ENCODE measurements around the gene ZC3H18. TPM values are rescaled to one million over a fixed set of nuclear protein-coding genes. Genes with fewer than 3 reads are reported as not detected.

The ZC3H18 gene
- total RNA-seq, 1 donor from 2014 or later = 48.9 TPM

GRCh38 chr16:88613293-88613692, 43.1 kb downstream of the ZC3H18 start:
- TF ChIP-seq, protein P1, sequence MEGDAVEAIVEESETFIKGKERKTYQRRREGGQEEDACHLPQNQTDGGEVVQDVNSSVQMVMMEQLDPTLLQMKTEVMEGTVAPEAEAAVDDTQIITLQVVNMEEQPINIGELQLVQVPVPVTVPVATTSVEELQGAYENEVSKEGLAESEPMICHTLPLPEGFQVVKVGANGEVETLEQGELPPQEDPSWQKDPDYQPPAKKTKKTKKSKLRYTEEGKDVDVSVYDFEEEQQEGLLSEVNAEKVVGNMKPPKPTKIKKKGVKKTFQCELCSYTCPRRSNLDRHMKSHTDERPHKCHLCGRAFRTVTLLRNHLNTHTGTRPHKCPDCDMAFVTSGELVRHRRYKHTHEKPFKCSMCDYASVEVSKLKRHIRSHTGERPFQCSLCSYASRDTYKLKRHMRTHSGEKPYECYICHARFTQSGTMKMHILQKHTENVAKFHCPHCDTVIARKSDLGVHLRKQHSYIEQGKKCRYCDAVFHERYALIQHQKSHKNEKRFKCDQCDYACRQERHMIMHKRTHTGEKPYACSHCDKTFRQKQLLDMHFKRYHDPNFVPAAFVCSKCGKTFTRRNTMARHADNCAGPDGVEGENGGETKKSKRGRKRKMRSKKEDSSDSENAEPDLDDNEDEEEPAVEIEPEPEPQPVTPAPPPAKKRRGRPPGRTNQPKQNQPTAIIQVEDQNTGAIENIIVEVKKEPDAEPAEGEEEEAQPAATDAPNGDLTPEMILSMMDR (IDR thresholded peaks at IDR 0.05; ENCODE audit: partially characterized antibody, unreplicated experiment) = no peak
- no peak for DNase-seq
- H3K27me3 Mint-ChIP-seq (ENCODE audit: unreplicated experiment) = peaks cover 10% of the 10 kb centered on the region
- H3K27ac Mint-ChIP-seq (ENCODE audit: unreplicated experiment) = no peak overlapping the region
- H3K9me3 Mint-ChIP-seq (ENCODE audit: unreplicated experiment) = peaks cover 14% of the 10 kb centered on the region
- peak overlapping the region; percentile 39 for H3K4me3 Mint-ChIP-seq (ENCODE audit: unreplicated experiment)
- H3K36me3 Mint-ChIP-seq (ENCODE audit: unreplicated experiment) = no peaks in the 10 kb centered on the region
- peaks cover 61% of the 10 kb centered on the region for H3K4me1 Mint-ChIP-seq (ENCODE audit: low read depth, unreplicated experiment)

GRCh38 chr16:88613911-88614817, 44.0 kb downstream of the ZC3H18 start:
- peak overlapping the region; percentile 61 for H3K4me3 Mint-ChIP-seq (ENCODE audit: unreplicated experiment)
- no peaks in the 10 kb centered on the region for H3K36me3 Mint-ChIP-seq (ENCODE audit: unreplicated experiment)
- H3K9me3 Mint-ChIP-seq (ENCODE audit: unreplicated experiment) = peaks cover 12% of the 10 kb centered on the region
- H3K27me3 Mint-ChIP-seq (ENCODE audit: unreplicated experiment) = peaks cover 10% of the 10 kb centered on the region
- H3K27ac Mint-ChIP-seq (ENCODE audit: unreplicated experiment) = peak overlapping the region; percentile 70
- DNase-seq = no peak
- TF ChIP-seq, protein P1 (IDR thresholded peaks at IDR 0.05; ENCODE audit: partially characterized antibody, unreplicated experiment) = no peak
- peaks cover 70% of the 10 kb centered on the region for H3K4me1 Mint-ChIP-seq (ENCODE audit: low read depth, unreplicated experiment)

DNA sequence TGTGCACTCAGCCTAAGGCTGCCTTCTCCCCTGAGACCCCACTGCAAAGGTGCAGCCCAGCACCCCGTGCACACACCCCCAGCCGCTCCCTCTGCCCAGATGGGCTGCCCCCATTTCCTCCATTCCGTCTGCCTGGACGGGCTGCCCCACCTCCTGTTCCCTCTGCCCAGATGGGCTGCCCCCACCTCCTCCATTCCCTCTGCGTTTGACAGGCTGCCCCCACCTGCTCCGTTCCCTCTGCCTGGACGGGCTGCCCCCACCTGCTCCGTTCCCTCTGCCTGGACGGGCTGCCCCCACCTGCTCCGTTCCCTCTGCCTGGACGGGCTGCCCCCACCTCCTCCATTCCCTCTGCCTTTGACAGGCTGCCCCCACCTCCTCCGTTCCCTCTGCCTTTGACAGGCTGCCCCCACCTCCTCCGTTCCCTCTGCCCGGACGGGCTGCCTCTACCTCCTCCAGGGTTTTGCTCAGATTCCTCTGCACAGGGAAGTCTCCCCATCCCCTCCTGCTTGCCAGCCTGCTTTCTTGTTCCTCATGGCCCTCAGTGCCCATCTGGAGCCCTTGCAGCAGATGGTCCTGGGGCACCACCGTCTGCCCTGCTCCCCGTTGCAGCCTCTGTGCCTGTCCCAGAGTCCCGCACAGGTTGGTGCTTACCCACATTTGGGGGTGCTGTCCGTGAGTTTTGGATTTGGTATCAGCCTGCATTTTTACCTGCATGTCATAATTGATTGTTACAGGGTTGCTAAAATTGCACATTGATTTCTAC, 44.8 kb downstream of the ZC3H18 start:
- TF ChIP-seq, protein P1 (IDR thresholded peaks at IDR 0.05; ENCODE audit: partially characterized antibody, unreplicated experiment) = no peak
- peaks cover 12% of the 10 kb centered on the region for H3K9me3 Mint-ChIP-seq (ENCODE audit: unreplicated experiment)
- H3K27me3 Mint-ChIP-seq (ENCODE audit: unreplicated experiment) = peaks cover 10% of the 10 kb centered on the region
- H3K27ac Mint-ChIP-seq (ENCODE audit: unreplicated experiment) = peak overlapping the region; percentile 84
- peaks cover 73% of the 10 kb centered on the region for H3K4me1 Mint-ChIP-seq (ENCODE audit: low read depth, unreplicated experiment)
- no peaks in the 10 kb centered on the region for H3K36me3 Mint-ChIP-seq (ENCODE audit: unreplicated experiment)
- H3K4me3 Mint-ChIP-seq (ENCODE audit: unreplicated experiment) = peak overlapping the region; percentile 61
- DNase-seq = no peak

GRCh38 chr16:88616320-88616719, 46.1 kb downstream of the ZC3H18 start:
- peaks cover 10% of the 10 kb centered on the region for H3K27me3 Mint-ChIP-seq (ENCODE audit: unreplicated experiment)

More at GRCh38 chr16:88616320-88616719, 46.1 kb downstream of the ZC3H18 start:
- Mint-ChIP-seq H3K4me1 (ENCODE audit: low read depth, unreplicated experiment) (peaks cover 65% of the 10 kb centered on the region), H3K27ac (ENCODE audit: unreplicated experiment) (no peak overlapping the region), H3K36me3 (ENCODE audit: unreplicated experiment) (no peaks in the 10 kb centered on the region), H3K9me3 (ENCODE audit: unreplicated experiment) (peaks cover 14% of the 10 kb centered on the region), H3K4me3 (ENCODE audit: unreplicated experiment) (no peak overlapping the region)
- TF ChIP-seq, protein P1 (IDR thresholded peaks at IDR 0.05; ENCODE audit: partially characterized antibody, unreplicated experiment) = no peak
- no peak for DNase-seq
